NCI-H1105 treated with DMSO at 0.1 percent for 48 hours (cell line): ENCODE results near the gene GSPT1.

Experiments
- DNase-seq: peaks from one replicate; lab custom pipeline; 2025; lab: John Stamatoyannopoulos, UW

Gene GSPT1

DNA sequence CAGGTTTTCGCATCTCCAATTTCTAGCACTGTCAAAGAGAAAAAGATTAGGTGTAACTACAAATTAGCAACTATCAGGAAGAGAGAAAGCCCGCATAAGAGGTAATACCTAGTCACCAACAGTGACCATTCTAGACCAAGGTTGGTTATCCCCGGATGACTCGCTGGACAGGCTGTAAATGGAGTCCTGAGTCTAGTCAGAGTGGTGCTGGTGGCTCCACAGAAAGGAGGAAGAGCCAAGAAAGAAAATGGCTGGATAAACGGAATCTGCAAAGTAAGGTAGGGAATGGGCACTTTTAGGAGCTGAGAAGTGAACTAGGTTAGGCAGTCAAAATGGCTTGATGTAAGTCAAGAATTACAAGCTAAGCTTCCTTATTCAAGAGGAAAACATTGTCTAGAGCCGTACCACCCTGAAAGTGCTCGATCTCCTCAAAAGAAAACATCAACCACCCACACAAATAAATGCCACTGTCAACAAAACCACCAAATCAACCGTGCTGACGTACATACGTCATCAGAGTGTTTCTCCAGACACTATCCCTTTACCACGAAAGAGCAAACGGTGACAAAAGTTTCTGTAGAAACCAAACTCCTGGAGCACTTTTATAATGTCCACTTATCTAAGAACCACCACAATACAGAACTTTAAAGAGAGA is 2.2 kb downstream of the GSPT1 start:
- DNase-seq = no peak

DNA sequence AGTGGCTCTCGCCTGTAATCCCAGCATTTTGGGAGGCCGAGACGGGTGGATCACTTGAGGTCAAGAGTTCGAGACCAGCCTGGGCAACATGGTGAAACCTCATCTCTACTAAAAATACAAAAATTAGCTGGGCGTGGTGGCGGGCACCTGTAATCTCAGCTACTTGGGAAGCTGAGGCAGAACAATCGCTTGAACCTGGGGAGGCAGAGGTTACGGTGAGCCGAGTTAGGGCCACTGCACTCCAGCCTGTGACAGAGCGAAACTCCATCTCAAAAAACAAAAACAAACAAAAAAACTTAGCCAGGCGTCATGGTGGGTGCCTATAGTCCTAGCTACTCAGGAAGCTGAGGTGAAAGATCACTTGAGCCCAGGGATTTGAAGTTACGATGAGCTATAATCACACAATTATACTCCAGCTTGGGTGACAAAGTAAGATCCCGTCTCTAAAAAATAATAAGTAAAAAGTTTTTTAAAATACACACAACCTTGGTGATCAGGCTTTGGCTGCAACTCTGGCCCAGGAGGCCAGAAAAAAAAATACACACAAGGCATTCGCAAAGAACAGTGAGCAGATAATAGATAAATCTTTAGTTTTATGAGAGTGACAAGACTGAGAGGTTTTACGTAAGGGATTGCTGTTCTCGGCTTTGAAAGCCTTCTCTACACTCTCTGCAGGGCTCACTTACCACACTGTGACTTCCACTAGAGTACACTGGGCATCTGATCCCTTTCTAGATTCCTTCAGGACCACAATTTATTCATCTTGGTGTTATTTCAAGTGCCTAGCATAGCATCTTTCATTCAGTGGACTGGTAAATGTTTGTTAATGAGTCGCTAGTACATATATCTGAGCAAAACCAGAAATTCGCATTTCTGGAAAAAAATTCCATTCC is 5.9 kb downstream of the GSPT1 start:
- DNase-seq = no peak

DNA sequence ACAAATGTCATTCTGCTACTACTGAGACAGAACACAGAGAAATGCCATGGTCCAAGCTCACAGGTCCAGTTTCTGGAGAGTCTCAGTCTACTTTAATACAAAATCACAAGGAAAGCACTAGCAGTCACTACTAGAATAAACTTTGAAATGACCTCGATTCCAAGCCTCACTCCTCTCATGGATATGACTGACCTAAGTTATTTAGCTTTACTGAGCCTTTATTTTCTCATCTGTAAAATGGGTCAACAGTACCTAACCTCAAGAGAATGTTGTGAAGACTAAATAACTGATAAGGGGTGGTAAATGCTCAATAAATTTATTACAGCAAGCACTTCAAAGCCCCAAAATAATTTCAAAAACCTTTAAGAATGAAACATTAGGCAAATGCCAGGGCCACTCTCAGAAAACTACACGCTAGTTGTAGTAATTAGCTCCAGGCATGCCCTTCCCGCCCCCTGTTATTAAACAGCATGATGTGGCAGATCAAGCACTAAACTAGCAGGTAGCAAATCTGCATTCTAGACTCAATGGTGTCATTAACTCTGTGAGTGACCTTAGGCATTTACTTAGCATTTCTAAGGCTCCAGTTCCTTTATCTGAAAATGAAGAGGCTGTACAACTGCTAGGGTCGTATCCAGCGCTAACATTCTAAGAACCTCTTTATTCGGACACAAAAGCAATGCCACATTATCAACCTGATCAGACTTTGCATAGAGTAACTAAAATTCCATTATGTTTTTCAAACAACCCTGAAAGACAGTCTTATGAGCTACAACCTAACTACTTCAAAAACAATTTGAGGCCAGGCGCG is 8.4 kb downstream of the GSPT1 start:
- no peak for DNase-seq

DNA sequence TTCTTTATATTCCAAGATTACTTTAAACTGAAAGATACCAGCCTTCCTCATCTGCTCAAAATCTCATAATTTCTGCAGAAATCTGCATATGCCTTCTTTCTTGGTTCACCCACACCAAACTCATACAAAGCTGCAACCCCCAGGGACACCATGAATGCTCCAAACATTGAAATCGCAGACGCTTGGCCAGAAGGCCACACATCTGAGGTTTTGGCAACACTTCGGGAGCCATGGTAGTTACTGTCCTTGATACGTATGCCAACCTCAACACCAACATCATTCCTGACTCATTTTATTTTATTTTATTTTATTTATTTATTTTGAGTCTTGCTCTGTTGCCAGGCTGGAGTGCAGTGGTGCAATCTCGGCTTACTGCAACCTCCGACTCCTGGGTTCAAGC is 11.8 kb downstream of the GSPT1 start:
- DNase-seq = no peak

DNA sequence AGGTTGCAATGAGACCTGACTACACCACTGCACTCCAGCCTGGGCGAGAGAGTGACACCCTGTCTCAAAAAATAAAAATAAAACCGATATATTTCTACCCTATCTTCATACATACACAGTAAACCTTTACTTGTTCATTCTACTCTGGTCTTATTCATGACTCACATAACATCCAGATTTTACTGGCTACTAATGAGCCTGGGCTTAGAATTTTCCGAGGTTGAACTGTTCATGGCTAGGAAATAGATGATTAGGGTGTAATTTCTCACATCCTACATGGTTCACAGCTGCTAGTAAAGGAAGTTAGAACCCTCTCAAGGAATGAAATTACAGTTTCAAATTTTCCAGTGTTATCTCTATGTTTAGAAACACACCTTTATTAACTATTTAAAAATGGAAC is 14.7 kb downstream of the GSPT1 start:
- DNase-seq = no peak

DNA sequence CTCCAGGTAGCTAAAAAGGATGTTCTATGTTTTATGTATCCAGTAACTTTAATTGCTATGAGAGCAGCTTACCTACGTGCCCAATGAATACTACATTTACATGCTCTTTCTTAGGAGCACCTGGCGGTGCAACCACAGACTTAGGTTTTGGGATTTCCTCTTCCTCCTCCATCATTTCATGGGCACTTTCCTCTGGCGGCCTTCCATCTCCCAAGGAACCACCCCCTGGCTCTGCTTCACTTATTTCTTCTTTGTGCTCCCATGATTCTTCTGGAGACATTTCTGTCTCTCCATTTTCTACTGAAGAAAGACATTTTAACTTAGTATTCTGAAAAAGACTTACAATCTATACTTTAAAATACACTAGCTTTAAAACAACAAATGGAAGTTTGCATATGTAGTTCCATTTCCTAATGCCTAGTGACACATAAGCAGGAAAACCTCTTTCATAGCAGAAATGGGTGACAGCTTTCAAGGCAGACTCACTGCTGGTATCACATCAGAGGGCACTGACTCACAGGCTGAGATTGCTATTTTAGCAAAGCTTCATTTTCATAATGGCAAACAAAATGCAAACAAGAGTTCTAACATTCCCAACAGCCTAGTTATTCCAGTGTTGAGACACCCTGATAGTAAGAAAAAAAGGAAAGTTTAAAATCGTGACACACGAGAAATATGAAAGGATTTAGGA is 19.1 kb downstream of the GSPT1 start:
- no peak for DNase-seq

DNA sequence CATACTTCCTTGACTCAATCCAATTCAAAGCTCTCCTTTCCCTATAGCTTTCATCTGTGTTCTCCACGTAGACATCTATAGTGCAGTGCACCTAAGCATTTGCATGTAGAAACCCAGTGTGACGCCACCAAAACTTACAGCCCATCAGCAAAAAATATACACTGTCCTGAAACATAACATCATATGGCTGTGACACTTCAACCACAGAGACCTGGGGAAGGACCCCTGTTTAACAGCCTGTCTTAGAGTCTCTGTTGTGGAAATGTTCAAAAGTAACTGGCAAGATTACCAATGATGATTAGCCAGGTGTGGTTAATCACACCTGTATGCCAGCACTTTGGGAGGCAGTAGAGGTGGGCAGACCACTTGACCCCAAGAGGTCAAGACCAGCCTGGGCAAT is 22.2 kb downstream of the GSPT1 start:
- no peak for DNase-seq

DNA sequence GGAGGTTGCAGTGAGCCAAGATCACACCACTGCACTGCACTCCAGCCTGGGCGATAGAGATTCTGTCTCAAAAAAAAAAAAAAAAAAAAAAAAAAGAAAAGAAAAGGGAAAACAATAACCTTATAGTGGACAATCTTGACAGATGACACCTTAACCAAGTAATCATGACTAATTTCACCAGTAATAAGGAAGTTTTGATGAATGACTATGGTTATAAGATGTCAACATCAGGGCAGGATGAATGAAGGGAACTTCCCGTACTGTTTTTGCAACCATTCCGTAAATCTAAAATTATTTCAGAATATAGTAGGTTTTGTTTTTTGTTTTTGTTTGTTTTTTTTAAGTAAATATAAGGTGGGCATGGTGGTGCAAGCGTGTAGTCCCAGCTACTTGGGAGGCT is 23.0 kb downstream of the GSPT1 start:
- DNase-seq = no peak

DNA sequence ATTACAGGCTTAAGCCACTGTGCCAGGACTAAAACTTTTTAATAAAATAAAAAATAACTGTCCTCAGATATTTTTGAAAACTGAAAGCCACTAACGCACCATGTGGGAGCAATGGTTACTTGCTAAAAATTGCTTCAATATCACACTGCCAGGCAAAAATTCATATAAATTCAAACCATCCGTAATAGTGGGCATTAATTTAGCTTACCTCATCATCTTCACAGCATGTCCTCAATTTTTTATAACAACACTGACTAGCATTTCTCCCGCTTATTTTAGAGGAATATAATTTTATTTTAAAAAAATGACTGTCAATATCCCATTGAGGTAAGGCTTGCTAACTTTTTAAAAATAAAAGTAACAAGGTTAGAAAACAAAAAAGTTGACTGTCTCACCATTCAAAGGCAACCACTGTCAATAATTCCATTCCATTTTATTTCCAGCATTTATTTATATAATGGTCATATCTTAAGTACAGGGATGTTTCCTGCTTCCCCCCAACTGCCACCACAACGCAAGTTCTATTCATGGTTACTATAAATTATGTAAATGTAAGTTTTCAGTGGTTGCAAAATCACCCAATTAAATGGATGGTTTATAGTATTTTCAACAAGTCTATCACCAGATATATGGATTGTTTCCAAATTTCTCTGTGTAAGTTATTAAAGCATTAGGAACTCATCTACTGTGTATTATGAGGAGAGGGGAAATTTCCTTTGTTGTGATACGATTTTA is 25.4 kb downstream of the GSPT1 start:
- DNase-seq = no peak

DNA sequence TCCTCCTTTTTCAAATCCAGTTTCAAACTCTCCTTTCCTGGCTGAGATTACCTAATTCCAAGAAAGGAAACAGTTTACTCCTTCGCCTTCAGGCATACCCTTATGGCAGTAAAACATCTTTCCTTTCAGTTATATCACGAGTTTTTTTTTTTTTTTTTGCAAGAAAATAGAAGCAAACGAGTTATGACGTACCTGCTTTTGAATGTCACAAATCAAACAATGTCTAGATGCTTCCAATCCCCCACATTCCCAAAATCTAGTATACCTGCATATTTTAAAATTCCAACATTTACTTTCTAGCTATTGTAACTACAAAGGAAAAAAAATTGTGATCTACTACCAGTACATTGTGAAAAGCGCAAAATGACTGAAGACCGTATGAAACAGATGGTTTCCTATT is 28.9 kb downstream of the GSPT1 start:
- DNase-seq = no peak

DNA sequence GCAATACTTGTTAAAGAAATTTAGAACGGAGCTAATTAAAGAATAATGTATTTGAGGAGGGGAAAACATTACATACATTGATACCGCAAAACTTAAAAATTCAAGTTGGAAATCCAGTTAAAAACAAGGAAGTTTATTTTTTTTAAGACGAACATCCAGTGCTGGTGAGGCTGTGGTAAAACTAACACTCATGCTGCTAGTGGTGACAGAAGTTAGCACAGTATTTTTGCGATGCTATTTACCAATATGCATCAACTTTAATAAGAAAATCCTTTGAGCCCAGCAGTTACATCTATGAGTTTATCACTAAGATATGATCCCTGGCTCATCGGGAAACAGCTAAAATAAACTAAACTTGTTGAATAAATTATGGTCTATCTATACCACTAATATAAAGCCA is 31.7 kb downstream of the GSPT1 start:
- no peak for DNase-seq

DNA sequence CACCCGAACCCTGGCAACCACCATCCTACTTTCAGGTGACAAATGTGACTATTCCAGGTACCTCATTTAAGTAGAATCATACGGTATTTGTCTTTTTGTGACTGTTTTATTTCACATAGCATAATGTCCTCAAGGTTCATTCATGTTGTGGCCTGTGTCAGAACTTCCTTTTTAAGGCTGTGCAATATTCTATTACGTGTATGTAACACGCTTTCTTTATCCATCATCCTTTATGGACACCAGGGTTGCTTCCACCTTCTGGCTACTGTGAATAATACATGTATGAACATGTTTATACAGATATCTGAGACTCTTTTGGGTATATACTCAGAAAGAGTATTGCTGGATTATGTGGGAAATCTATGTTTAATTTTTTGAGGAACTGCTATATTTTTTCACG is 35.7 kb downstream of the GSPT1 start:
- no peak for DNase-seq

DNA sequence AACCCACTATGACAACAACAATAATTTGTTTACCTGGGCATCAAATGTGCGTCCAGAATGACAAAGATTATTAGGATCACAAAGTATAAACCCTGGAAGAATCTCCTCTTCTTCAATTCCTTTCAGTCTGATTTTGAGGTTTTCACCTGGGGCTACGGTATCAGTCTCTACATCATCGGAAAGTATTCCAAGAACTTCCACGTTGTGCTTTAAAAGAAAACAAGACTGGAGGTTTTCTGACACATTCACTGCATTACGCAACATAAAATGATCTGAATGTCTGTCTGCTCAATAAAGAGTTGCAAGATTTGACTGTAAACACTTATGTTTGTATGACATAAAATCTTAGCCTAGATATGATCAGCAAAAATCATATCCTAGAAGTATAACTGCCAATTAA is 38.4 kb downstream of the GSPT1 start:
- DNase-seq = no peak

DNA sequence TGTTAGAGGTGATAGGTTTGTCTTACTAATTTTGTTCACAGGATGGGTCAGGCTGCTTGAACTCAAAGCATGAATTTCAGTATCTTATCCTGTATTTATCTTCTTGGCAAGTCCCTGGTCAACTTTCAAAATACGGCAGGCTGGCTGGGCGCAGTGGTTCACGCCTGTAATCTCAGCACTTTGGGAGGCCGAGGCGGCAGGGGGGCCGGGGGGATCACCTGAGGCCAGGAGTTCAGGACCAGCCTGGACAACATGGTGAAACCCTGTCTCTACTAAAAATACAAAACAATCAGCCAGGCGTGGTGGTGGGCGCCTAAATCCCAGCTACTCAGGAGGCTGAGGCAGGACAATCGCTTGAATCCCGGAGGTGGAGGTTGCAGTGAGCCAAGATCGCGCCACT is 39.5 kb downstream of the GSPT1 start:
- DNase-seq = no peak

DNA sequence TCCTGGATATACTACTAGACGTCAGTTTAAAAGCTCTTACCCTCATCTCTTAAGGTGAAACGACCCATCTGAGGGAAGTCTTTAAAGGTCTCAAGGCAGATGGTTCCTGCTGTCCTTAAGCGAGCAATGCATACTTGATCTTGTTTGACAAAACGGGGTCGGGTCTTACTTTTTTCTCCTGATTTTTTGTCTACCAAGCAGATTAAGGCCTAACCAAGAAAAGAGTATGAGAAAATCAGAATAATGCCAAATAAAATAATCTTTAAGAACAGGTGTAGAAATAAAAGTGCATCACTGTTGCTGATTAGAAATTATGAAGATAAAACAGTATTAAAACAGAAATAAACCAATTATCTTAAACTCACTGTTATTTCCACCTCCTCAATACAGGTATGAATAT is 40.0 kb downstream of the GSPT1 start:
- no peak for DNase-seq

DNA sequence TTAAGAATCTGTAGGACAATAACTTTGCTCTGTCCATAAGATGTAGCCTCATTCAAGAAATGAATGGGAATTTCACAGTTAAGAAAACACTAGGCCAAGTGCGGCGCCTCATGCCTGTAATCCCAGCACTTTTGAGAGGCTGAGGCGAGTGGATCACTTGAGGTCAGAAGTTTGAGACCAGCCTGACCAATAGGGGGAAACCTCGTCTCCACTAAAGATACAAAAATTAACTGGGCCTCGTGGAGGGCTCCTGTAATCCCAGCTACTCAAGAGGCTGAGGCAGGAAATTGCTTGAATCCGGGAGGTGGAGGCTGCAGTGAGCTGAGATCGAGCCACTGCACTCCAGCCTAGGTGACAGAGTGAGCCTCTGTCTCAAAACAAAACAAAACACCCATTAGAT is 44.6 kb downstream of the GSPT1 start:
- no peak for DNase-seq

DNA sequence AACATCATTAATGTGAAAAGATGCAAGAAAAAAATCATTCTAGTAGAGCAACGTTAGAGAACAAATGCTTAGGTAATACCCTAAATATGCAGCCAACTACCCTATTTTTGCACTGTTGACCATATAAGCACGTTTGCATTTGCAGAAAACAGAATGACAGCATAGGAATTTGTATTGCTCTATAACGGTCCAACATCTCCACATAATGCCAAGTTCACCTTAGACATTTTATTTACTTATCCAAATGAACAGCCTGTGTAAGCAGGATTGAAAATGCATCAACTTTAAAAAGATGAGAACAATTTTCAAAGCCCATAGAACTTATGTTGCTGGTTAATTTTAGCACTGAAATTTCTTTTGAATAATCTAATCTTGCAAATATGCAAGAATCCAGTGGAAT is 45.4 kb downstream of the GSPT1 start:
- no peak for DNase-seq

DNA sequence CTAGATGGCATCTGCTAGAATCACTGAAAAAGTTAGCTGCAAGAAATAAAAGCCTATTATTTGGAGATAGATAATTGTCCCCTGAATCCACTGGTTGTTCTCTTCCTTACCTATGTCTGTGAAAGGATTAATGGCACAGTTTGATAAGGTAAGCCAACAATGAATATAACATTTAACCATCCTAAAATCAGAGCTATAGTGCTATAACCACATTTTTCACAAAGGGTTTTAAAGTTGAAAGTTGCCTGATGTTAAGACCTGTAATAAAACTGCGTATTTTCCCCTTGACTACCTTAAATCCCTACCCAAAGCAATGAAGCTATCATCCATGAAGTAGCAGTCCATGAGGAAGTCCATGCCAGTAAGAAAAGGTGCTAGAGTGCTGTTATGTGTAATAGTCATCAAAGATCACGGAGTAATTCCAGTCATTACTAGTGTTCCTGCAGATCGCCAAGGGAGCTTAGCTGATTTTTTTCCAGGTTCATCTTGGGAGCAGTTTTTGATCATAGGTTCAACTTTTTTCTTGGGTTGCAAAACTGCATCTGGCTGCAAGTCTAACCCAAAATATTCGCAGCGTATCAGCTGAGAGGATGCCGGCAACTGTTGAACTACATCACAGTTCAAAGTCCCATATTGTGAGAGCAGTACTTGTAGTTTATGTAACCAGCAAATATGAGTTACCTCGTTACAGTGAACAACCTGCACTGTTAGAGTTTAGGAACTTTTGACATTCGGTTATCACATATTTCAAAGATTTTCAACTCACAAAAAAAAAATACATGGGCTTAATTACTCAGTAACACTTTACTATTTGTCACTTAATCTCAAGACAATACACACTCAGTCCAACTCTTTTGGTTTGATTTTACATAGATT is 46.2 kb downstream of the GSPT1 start:
- DNase-seq = no peak

DNA sequence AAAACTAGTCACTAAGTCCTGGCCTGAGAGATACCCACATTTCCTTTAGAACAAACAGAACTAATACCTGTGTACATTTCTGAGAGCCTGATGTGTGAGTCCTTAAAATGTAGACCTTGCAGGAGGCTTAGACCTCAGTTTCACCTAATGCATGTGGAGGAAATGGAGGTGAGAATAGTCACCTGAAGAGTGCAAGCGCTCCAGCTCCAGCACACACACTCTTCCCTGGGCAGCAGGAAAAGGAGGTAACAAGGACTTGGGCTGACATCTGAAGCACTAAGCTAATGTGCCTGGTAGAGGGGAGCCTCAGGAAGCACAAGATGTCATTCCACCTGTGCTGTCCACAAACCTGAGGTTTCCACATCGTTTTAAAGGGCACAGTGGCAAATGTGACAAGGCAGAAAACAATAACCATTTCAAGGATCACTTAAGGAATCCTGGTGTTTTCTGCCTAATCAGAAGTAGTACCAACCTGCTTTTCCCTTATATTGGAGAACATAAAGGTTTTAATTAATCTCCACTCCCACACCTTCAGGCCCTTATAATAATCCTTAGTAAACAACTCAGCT is 47.3 kb downstream of the GSPT1 start:
- no peak for DNase-seq

DNA sequence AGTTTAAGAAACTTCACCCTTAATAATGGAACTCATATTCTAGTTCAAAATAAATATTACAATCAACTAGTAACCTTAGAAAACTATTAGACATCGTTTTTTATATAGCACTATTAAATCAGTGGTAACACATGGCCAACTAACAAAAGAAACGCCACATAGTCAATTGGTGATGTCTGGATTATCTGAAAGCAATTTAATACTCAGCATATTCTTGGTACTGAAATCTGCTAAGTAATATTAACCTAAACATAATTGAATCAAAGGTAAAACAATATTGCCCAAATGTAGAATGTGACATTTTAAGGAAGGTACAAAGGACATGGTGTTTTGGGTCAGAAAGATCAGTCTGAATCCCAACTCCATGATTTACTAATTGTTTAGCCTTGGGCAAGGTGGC is 53.3 kb downstream of the GSPT1 start:
- DNase-seq = no peak
